Mesenchymal stem cell (in vitro differentiated cells and primary cell): ENCODE data around the gene NSL1.

ENCODE experiments used
- DNase-seq: peaks from one replicate; pipeline ENCODE4 v3.0.0-alpha.2; 2013
- H2AFZ ChIP-seq: one replicate; pipeline ENCODE4 v1.6.1; 2013; ENCODE audit warnings: low read depth, mild to moderate bottlenecking, control low read depth, inconsistent platforms, low read length, moderate library complexity
- H2AK5ac ChIP-seq: 2 replicates; pipeline ENCODE4 v1.6.1; 2013; ENCODE audit warnings: low read length, moderate library complexity, mild to moderate bottlenecking, inconsistent platforms; ENCODE audit not compliant: severe bottlenecking
- H2BK120ac ChIP-seq: one replicate; pipeline ENCODE4 v1.6.1; 2013; ENCODE audit warnings: low read depth, mild to moderate bottlenecking, inconsistent platforms, low read length, moderate library complexity
- H2BK12ac ChIP-seq, 2 experiments: one replicate each; pipeline ENCODE4 v1.6.1; 2013; ENCODE audit warnings: inconsistent platforms in 2 of 2, low read length in 2 of 2, mild to moderate bottlenecking in 2 of 2, moderate library complexity in 2 of 2, control low read depth in 1 of 2
- H2BK15ac ChIP-seq: one replicate; pipeline ENCODE4 v1.6.1; 2013; ENCODE audit warnings: mild to moderate bottlenecking, low read depth, inconsistent platforms; ENCODE audit not compliant: poor library complexity, severe bottlenecking
- H2BK5ac ChIP-seq: 2 replicates; pipeline ENCODE4 v1.6.1; 2013; ENCODE audit warnings: low read depth, mild to moderate bottlenecking, low read length, control low read depth, inconsistent platforms; ENCODE audit not compliant: poor library complexity, severe bottlenecking
- H3K14ac ChIP-seq, 2 experiments: one replicate each; pipeline ENCODE4 v1.6.1; 2013; ENCODE audit warnings: inconsistent platforms in 2 of 2, low read length in 2 of 2, control low read depth in 1 of 2, mild to moderate bottlenecking in 1 of 2, moderate library complexity in 1 of 2
- H3K18ac ChIP-seq, 2 experiments: one replicate each; pipeline ENCODE4 v1.6.1; 2013; ENCODE audit warnings: inconsistent platforms in 2 of 2, low read length in 2 of 2, control low read depth in 1 of 2, low read depth in 1 of 2, mild to moderate bottlenecking in 1 of 2
- H3K23ac ChIP-seq, 2 experiments: one replicate each; pipeline ENCODE4 v1.6.1; 2013; ENCODE audit warnings: inconsistent platforms in 2 of 2, low read length in 2 of 2, mild to moderate bottlenecking in 2 of 2, moderate library complexity in 2 of 2, control low read depth in 1 of 2
- H3K27ac ChIP-seq: 2 replicates; pipeline ENCODE4 v1.5.1; 2013; ENCODE audit warnings: mild to moderate bottlenecking, moderate library complexity, low read length, control low read depth, inconsistent platforms; ENCODE audit not compliant: poor library complexity, severe bottlenecking
- H3K27me3 ChIP-seq, 2 experiments: 2 replicates each; pipeline versions ENCODE4 v1.6.1 to v1.7.0; 2013; ENCODE audit warnings: low read length in 2 of 2, mild to moderate bottlenecking in 2 of 2, moderate library complexity in 2 of 2, control low read depth in 1 of 2, inconsistent platforms in 1 of 2; ENCODE audit not compliant: control insufficient read depth in 1 of 2, insufficient read depth in 1 of 2
- H3K36me3 ChIP-seq, 2 experiments: 2 replicates each; pipeline versions ENCODE4 v1.6.1 to v1.7.0; 2013; ENCODE audit warnings: low read length in 2 of 2, control low read depth in 1 of 2, inconsistent platforms in 1 of 2, low read depth in 1 of 2, mild to moderate bottlenecking in 1 of 2; ENCODE audit not compliant: insufficient read depth in 2 of 2, control insufficient read depth in 1 of 2
- H3K4ac ChIP-seq, 2 experiments: one replicate each; pipeline ENCODE4 v1.6.1; 2013; ENCODE audit warnings: inconsistent platforms in 2 of 2, low read length in 2 of 2, mild to moderate bottlenecking in 2 of 2, moderate library complexity in 2 of 2, control low read depth in 1 of 2, low read depth in 1 of 2
- H3K4me1 ChIP-seq: 2 replicates; pipeline ENCODE4 v1.6.1; 2013; ENCODE audit warnings: low read depth, low read length, control low read depth; ENCODE audit not compliant: control insufficient read depth, insufficient read depth
- H3K4me2 ChIP-seq: 2 replicates; pipeline ENCODE4 v1.6.1; 2013; ENCODE audit warnings: low read length, mild to moderate bottlenecking, inconsistent platforms; ENCODE audit not compliant: poor library complexity, severe bottlenecking
- H3K4me3 ChIP-seq, 2 experiments: 2 replicates each; pipeline versions ENCODE4 v1.5.1 to v1.7.0; 2013; ENCODE audit warnings: low read length in 2 of 2, mild to moderate bottlenecking in 2 of 2, control low read depth in 1 of 2, low read depth in 1 of 2; ENCODE audit not compliant: insufficient read depth in 1 of 2
- H3K79me1 ChIP-seq: replicated peaks from 2 replicates; pipeline ENCODE4 v1.6.1; 2013; ENCODE audit warnings: mild to moderate bottlenecking, control low read depth, low read length, inconsistent platforms; ENCODE audit not compliant: poor library complexity, severe bottlenecking
- H3K9ac ChIP-seq: 2 replicates; pipeline ENCODE4 v1.7.0; 2013; ENCODE audit warnings: mild to moderate bottlenecking, low read length, moderate library complexity
- H3K9me3 ChIP-seq: 2 replicates; pipeline ENCODE4 v1.7.0; 2013; ENCODE audit warnings: mild to moderate bottlenecking, low read length; ENCODE audit not compliant: control insufficient read depth
- H4K8ac ChIP-seq: one replicate; pipeline ENCODE4 v1.6.1; 2013; ENCODE audit warnings: inconsistent platforms, mild to moderate bottlenecking, low read length, moderate library complexity
- H4K91ac ChIP-seq: one replicate; pipeline ENCODE4 v1.6.1; 2013; ENCODE audit warnings: mild to moderate bottlenecking, low read length, inconsistent platforms
- WGBS: methylation state at CpG from one replicate; pipeline ENCODE4 v1.1.7; 2013; ENCODE audit warnings: mixed read lengths; 5-methylcytosine and 5-hydroxymethylcytosine counted together

Gene NSL1

DNA sequence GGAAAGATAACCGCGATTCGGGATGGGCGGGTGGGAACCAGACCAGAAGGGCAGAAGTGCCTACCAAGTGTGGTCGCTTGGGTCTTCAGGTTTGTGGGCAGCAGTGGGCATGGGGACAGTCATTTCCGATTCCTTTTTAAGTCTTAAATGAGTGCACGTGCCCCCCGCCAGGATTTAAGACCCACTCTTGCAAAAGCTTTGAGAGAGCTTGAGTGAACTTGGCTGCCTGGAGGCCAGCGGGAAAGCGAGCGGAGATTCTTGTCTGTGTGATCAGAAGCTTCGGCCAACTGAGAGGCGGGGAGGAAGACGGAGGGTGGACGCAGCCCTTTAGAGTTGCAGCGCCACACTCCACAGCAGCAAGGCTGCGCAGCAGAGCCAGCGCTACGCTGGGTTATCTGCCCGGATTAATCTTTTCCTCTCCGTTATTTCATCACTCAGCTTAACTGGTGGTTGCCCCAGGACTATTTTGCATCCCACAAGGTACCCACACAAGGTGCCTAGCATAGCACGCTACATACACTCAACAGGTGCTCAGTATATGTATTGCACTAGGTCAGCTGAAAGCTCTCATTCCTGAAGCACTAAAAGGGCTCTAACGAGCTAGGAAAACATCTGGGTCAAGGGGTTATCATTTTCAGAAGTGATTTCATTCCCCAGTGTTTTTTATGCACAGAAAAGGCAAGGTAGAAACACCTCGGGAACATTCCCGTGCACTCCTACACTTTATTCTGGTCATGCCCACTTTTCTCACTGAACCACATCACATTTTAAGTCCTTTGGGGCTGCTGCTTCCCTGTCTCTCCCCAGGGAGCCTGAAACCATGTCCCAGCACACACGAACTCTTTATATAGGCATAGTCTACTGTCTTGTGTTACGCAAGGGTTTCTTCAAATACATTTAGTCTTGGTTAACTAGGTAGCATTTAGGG lies 90.4 kb downstream of the NSL1 start:
- H3K27me3 ChIP-seq = peaks cover 18 to 44% of the 10 kb centered on the region in 2 experiments
- H2AFZ ChIP-seq = no peak overlapping the region
- H3K36me3 ChIP-seq = no peaks in the 10 kb centered on the region
- H3K9me3 ChIP-seq = no peaks in the 10 kb centered on the region
- no peak overlapping the region for H3K18ac ChIP-seq
- H3K4ac ChIP-seq = no peak overlapping the region
- H2AK5ac ChIP-seq = no peak overlapping the region
- H3K9ac ChIP-seq = peak overlapping the region; percentile 65
- peak overlapping the region in 1 of 2 experiments; percentile 78 for H3K4me3 ChIP-seq
- H2BK5ac ChIP-seq = no peak overlapping the region
- H3K4me1 ChIP-seq = peaks cover 21% of the 10 kb centered on the region
- H3K4me2 ChIP-seq = peak overlapping the region; percentile 95
- no peak overlapping the region for H2BK15ac ChIP-seq
- 11% methylated on average over 25 of the region's 27 CpGs for WGBS
- H4K91ac ChIP-seq = no peak overlapping the region
- no peak overlapping the region for H3K23ac ChIP-seq
- H2BK12ac ChIP-seq = no peak overlapping the region
- H3K27ac ChIP-seq = no peak overlapping the region
- no peak overlapping the region for H4K8ac ChIP-seq
- no peaks in the 10 kb centered on the region for H3K79me1 ChIP-seq
- no peak overlapping the region for H2BK120ac ChIP-seq
- H3K14ac ChIP-seq = no peak overlapping the region
- DNase-seq = peak; percentile 76

DNA sequence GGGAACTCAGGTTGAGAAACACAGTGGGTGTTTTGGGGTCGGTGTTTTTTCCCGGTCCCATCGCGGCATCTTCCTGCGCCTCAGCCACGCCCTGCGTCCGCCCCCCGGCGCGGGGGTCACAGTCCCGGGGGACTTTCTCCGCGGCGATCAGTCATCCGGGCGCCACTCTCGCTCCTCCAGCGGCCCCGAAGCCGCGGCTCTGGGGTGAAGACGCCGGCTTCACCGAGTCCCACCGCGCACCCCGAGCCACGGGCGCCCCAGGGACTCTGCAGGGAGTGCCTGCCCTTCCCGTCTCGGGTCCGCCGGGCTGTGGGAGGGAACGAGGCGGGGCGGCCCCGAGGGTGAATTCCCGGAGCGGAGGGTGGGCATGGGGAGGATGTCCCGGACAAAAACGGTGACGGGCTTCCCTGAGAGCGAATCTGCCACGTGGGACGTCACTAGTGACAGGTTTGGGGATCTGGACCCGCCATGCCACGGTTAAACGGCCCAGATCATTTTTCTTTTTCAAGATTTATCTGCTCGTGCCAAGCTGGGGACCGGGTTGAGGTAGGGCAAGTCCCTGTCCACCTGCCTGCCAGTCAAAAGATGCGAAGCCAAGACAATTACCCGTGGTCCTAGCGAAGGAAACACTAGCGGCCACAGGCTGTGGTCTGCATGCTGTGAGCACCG lies 91.2 kb downstream of the NSL1 start:
- Histone ChIP-seq H3K14ac (no peak overlapping the region), H3K79me1 (no peaks in the 10 kb centered on the region), H3K4me1 (peaks cover 21% of the 10 kb centered on the region), H2BK120ac (peak overlapping the region; percentile 88), H2AFZ (no peak overlapping the region), H3K36me3 (no peaks in the 10 kb centered on the region), H3K4me2 (peak overlapping the region; percentile 95), H3K27me3 (peaks cover 18 to 50% of the 10 kb centered on the region in 2 experiments), H2BK5ac (no peak overlapping the region), H3K23ac (no peak overlapping the region), H2BK15ac (peak overlapping the region; percentile 4), H3K9me3 (no peaks in the 10 kb centered on the region), H3K4me3 (peak overlapping the region; percentile 53 to 78), H2AK5ac (no peak overlapping the region), H4K8ac (peak overlapping the region; percentile 61), H3K4ac (peak overlapping the region in 1 of 2 experiments; percentile 19), H3K18ac (peak overlapping the region in 1 of 2 experiments; percentile 60), H2BK12ac (no peak overlapping the region), H4K91ac (no peak overlapping the region), H3K9ac (peak overlapping the region; percentile 65), H3K27ac (no peak overlapping the region)
- peak; percentile 60 for DNase-seq
- WGBS = under 1% methylated on average over 55 of the region's 56 CpGs

- no peak within 1 kb of the TSS for H2BK5ac ChIP-seq
- H3K9me3 ChIP-seq = no peaks in the 10 kb centered on the region
- peak within 1 kb of the TSS; percentile 58 to 78 for H3K4me3 ChIP-seq
- H3K36me3 ChIP-seq = no peaks in the 10 kb centered on the region
- H2BK120ac ChIP-seq = peak within 1 kb of the TSS; percentile 88
- H3K79me1 ChIP-seq = no peaks in the 10 kb centered on the region
- no peak within 1 kb of the TSS for H2AFZ ChIP-seq
- peak within 1 kb of the TSS in 1 of 2 experiments; percentile 71 for H3K18ac ChIP-seq
- peak within 1 kb of the TSS; percentile 95 for H3K4me2 ChIP-seq
- DNase-seq = peak; percentile 55
- peaks cover 18 to 50% of the 10 kb centered on the region in 2 experiments for H3K27me3 ChIP-seq
- H3K4ac ChIP-seq = peak within 1 kb of the TSS in 1 of 2 experiments; percentile 19
- H4K91ac ChIP-seq = peak within 1 kb of the TSS; percentile 66
- peaks cover 21% of the 10 kb centered on the region for H3K4me1 ChIP-seq
- H3K23ac ChIP-seq = no peak within 1 kb of the TSS
- peak within 1 kb of the TSS; percentile 64 for H4K8ac ChIP-seq
- H2BK15ac ChIP-seq = peak within 1 kb of the TSS; percentile 17
- peak within 1 kb of the TSS; percentile 65 for H3K9ac ChIP-seq
- H2AK5ac ChIP-seq = no peak within 1 kb of the TSS
- H2BK12ac ChIP-seq = no peak within 1 kb of the TSS
- H3K14ac ChIP-seq = no peak within 1 kb of the TSS
- WGBS = 0% methylated on average over 61 of the region's 79 CpGs
- H3K27ac ChIP-seq = no peak within 1 kb of the TSS
Observed at GRCh38 chr1:212699625-212700222, 91.9 kb downstream of the NSL1 start, which contains the start of gene BATF3. Gene BATF3, minus strand, starts transcription at chr1:212699840. Its CDS starts 78 bp downstream, at chr1:212699762.
